Measurements from ENCODE around the gene ANKRD55. TPM values are rescaled to one million over a fixed set of nuclear protein-coding genes. Genes with fewer than 3 reads are reported as not detected.
"Not testable (repeated sequence)": the region's sequence is repeated elsewhere in the genome, so short reads cannot be mapped to it uniquely, and the experiment has no call there.

ANKRD55 gene
- total RNA-seq, 1 donor from 2014 or later, result not detected

DNA sequence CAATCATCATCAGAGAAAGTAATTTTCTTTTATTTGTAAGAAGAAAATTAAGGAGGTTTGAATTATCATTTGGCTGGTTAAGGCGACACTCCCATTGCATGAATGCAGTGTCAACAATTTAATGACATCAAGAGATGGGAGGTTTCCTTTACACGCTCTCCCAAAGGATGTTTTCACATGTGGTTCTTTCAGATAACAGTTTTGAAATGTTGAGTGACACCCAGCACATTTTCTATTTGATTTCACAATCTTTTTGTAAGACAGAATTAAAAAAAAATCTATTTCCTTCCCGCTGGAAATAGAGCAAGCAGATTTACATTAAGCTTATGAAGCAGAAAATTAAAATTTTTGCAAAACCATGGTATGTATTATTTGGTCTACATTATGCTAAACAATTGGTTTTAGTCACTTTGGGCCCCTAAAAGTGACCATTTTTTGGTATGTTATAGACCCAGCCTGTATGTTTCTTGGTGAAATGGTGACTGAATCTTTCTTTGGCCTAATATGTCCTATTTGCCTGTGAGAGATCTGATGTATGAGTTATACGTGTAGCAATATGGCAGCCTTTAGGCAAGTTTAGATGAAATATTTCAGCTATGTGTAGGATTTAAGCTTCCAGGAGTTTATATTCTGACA, 18.9 kb upstream of the ANKRD55 start:
- no peak overlapping the region for H3K4me3 ChIP-seq
- peaks cover 0 to 6% of the 10 kb centered on the region in 2 donors for H3K4me1 ChIP-seq
- H3K27me3 ChIP-seq, result no peaks in the 10 kb centered on the region
- no peak for DNase-seq (ENCODE audit: low spot score in 2 of 2)
- no peaks in the 10 kb centered on the region for H3K36me3 ChIP-seq
- no peaks in the 10 kb centered on the region for H3K9me3 ChIP-seq
- TF ChIP-seq, protein P1, sequence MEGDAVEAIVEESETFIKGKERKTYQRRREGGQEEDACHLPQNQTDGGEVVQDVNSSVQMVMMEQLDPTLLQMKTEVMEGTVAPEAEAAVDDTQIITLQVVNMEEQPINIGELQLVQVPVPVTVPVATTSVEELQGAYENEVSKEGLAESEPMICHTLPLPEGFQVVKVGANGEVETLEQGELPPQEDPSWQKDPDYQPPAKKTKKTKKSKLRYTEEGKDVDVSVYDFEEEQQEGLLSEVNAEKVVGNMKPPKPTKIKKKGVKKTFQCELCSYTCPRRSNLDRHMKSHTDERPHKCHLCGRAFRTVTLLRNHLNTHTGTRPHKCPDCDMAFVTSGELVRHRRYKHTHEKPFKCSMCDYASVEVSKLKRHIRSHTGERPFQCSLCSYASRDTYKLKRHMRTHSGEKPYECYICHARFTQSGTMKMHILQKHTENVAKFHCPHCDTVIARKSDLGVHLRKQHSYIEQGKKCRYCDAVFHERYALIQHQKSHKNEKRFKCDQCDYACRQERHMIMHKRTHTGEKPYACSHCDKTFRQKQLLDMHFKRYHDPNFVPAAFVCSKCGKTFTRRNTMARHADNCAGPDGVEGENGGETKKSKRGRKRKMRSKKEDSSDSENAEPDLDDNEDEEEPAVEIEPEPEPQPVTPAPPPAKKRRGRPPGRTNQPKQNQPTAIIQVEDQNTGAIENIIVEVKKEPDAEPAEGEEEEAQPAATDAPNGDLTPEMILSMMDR (IDR thresholded peaks at IDR 0.05), result no peak
- H3K27ac ChIP-seq, result no peak overlapping the region
- intact Hi-C loops (cut with DNase I), result no loop called here

DNA sequence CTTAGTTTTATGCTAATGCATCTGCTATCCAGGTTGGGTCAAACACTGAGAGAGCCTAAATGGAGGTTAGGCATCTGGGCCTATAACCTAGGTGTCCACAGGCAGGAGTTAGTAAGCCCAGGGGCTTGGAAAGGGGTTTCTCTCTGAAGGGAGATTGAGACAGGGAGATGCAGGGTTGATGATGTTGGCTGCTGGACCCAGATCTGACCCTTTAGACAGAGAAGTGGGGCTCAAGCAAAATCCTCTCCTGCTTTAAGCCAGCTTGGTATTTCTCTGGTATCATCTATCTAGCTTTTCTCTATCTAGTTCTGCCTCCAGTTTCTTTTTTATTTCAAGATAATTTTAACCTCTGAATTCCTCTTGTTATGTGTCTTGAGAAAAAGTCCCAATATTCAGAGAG, 18.3 kb upstream of the ANKRD55 start:
- H3K36me3 ChIP-seq, result no peaks in the 10 kb centered on the region
- peaks cover 0 to 6% of the 10 kb centered on the region in 2 donors for H3K4me1 ChIP-seq

DNA sequence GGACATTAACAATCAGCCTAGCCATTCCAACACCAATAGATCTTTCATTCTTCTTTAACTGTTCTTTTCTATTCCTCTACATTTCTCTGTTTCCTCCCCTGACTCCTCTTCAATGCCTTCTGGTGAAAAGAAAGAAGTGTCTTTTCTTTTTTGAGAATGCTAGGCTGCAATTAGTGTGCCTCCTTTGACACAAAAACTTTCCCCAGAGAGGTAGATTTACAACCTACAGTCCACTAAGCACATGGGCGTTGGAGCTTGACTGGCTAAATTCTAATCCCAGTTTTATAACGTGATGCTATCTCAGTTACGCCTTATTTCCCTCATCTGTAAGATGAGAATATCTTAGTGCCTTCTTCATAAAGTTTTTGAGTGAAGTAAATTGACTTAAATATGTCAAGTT, 16.9 kb upstream of the ANKRD55 start:
- H3K4me3 ChIP-seq, result no peak overlapping the region
- H3K36me3 ChIP-seq, result no peaks in the 10 kb centered on the region
- TF ChIP-seq, protein P1 (IDR thresholded peaks at IDR 0.05), result no peak
- intact Hi-C loops (cut with DNase I), result no loop called here
- no peak overlapping the region for H3K27ac ChIP-seq
- H3K27me3 ChIP-seq, result no peaks in the 10 kb centered on the region
- no peak for DNase-seq (ENCODE audit: low spot score in 2 of 2)
- no peaks in the 10 kb centered on the region for H3K9me3 ChIP-seq
- H3K4me1 ChIP-seq, result peaks cover 0 to 6% of the 10 kb centered on the region in 2 donors

More for the DNA sequence above, 18.3 kb upstream of the ANKRD55 start:
- intact Hi-C loops (cut with DNase I), result no loop called here
- Histone ChIP-seq H3K4me3 (no peak overlapping the region), H3K9me3 (no peaks in the 10 kb centered on the region), H3K27ac (no peak overlapping the region), H3K27me3 (no peaks in the 10 kb centered on the region)
- TF ChIP-seq, protein P1 (IDR thresholded peaks at IDR 0.05), result no peak
- no peak for DNase-seq (ENCODE audit: low spot score in 2 of 2)

DNA sequence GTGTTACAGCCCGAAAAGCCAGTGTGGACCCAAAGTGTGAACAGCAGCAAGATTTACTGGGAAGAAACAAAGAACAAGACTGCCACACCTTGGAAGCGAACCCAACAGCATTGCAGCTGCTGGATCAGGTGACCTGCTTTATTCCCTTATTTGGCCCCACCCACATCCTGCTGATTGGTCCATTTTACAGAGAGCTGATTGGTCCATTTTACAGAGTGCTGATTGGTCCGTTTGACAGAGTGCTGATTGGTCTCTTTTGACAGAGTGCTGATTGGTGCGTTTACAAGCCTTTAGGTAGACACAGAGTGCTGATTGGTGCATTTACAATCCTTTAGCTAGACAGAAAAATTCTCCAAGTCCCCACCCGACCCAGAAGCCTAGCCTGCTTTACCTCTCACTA, 16.0 kb upstream of the ANKRD55 start:
- H3K27me3 ChIP-seq; intact Hi-C loops (cut with DNase I); H3K27ac ChIP-seq; H3K4me3 ChIP-seq; H3K9me3 ChIP-seq; DNase-seq (ENCODE audit: low spot score in 2 of 2); H3K4me1 ChIP-seq; H3K36me3 ChIP-seq: not testable (repeated sequence)

DNA sequence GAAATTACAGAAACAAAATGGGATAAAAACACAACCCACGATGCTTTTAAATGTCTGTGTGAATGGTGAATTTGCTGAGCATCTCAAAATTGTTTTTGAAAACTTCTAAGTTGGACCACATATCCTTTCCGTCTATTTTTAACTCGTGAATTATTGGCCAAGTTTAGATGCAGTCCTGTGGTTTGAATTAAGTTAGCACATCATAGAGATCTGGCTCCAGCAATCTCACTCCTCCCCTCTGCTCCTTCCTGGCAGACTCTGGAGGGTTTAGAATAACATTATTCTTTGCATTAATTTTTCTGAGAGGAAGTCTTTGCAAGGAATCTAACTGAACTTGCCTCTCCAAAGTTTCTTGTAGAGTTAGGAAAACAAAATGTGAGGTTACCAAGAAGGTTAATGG, 14.5 kb upstream of the ANKRD55 start:
- no peak overlapping the region for H3K27ac ChIP-seq
- no peaks in the 10 kb centered on the region for H3K27me3 ChIP-seq
- H3K4me1 ChIP-seq, result peaks cover 0 to 6% of the 10 kb centered on the region in 2 donors
- no peaks in the 10 kb centered on the region for H3K36me3 ChIP-seq
- no peak overlapping the region for H3K4me3 ChIP-seq
- no peak for DNase-seq (ENCODE audit: low spot score in 2 of 2)
- intact Hi-C loops (cut with DNase I), result no loop called here
- no peaks in the 10 kb centered on the region for H3K9me3 ChIP-seq
- TF ChIP-seq, protein P1 (IDR thresholded peaks at IDR 0.05), result no peak

DNA sequence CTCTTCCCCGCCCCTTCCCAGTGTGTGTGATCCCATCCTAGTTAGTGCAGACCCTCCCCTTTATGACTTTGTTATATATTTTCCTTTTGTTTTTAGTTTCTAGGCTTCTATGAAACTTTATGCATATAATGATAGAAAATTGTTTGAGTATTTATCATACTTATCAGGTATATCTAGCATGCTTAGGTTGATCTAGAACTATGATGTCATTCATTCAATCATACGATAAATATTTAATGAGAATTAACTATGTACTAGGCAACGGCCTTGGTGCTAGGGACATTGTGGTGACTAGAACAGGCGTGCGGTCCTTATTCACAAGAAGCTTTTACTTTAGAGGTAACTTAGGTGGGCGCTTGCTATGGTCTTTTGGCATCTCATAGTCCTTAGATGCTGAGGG, 13.6 kb upstream of the ANKRD55 start:
- DNase-seq (ENCODE audit: low spot score in 2 of 2), result no peak
- TF ChIP-seq, protein P1 (IDR thresholded peaks at IDR 0.05), result no peak
- no peak overlapping the region for H3K27ac ChIP-seq
- intact Hi-C loops (cut with DNase I), result no loop called here
- no peak overlapping the region for H3K4me3 ChIP-seq
- H3K27me3 ChIP-seq, result no peaks in the 10 kb centered on the region
- H3K4me1 ChIP-seq, result peaks cover 0 to 6% of the 10 kb centered on the region in 2 donors
- H3K9me3 ChIP-seq, result no peaks in the 10 kb centered on the region
- no peaks in the 10 kb centered on the region for H3K36me3 ChIP-seq

Data from ascending aorta (tissue), 2 donors.